ENCODE results near the gene GNG7.

GNG7 gene

GRCh38 chr19:2514981-2515518 is 187.4 kb downstream of the GNG7 start:
- Histone ChIP-seq H2AK5ac (ENCODE audit: low read length) (no peak overlapping the region), H4K91ac (ENCODE audit: low read depth, low read length) (no peak overlapping the region), H3K4me3 (ENCODE audit: low read depth, low read length) (no peak overlapping the region), H4K8ac (ENCODE audit: low read depth, low read length) (no peak overlapping the region), H2BK5ac (ENCODE audit: low read depth, low read length, poor library complexity) (no peak overlapping the region), H3K14ac (ENCODE audit: low read length) (no peak overlapping the region), H3K4ac (ENCODE audit: low read depth, low read length) (no peak overlapping the region), H3K36me3 (ENCODE audit: control insufficient read depth in 1 of 2, insufficient read depth in 2 of 2, low read length in 2 of 2) (no peaks in the 10 kb centered on the region), H2AFZ (ENCODE audit: insufficient read depth, low read length, poor library complexity) (no peak overlapping the region), H3K27ac (ENCODE audit: low read depth, low read length) (no peak overlapping the region), H3K79me1 (ENCODE audit: low read length) (peaks cover 13% of the 10 kb centered on the region), H3K23ac (ENCODE audit: low read length) (no peak overlapping the region), H2BK120ac (ENCODE audit: insufficient read depth, low read length, poor library complexity) (no peak overlapping the region), H3K27me3 (ENCODE audit: insufficient read depth, low read length) (no peaks in the 10 kb centered on the region), H3K4me1 (ENCODE audit: control insufficient read depth in 1 of 2, insufficient read depth in 2 of 2, low read length in 2 of 2) (peaks cover 14 to 15% of the 10 kb centered on the region in 2 experiments), H3K4me2 (ENCODE audit: low read length) (no peak overlapping the region), H3K9me3 (ENCODE audit: insufficient read depth, low read depth, low read length) (no peaks in the 10 kb centered on the region), H3K9ac (ENCODE audit: low read length) (no peak overlapping the region), H2BK12ac (ENCODE audit: low read length) (no peak overlapping the region), H3K18ac (ENCODE audit: low read length) (no peak overlapping the region), H4K12ac (ENCODE audit: low read depth, low read length) (no peak overlapping the region), H3K79me2 (ENCODE audit: control insufficient read depth, insufficient read depth, low read length, poor library complexity) (peaks cover 2% of the 10 kb centered on the region)
- no CpG with 5 or more reads among the region's 16 CpGs for WGBS (ENCODE audit: extremely low coverage, insufficient coverage, insufficient read length)
- no peak for DNase-seq

- Histone ChIP-seq H3K4me3 (ENCODE audit: low read depth, low read length) (no peak overlapping the region), H3K79me2 (ENCODE audit: control insufficient read depth, insufficient read depth, low read length, poor library complexity) (peaks cover 1% of the 10 kb centered on the region), H3K18ac (ENCODE audit: low read length) (no peak overlapping the region), H2AFZ (ENCODE audit: insufficient read depth, low read length, poor library complexity) (no peak overlapping the region), H3K9ac (ENCODE audit: low read length) (no peak overlapping the region), H3K14ac (ENCODE audit: low read length) (no peak overlapping the region), H3K23ac (ENCODE audit: low read length) (no peak overlapping the region), H4K12ac (ENCODE audit: low read depth, low read length) (no peak overlapping the region), H4K8ac (ENCODE audit: low read depth, low read length) (no peak overlapping the region), H3K4me1 (ENCODE audit: control insufficient read depth in 1 of 2, insufficient read depth in 2 of 2, low read length in 2 of 2) (peaks cover 6% of the 10 kb centered on the region in 2 experiments), H4K91ac (ENCODE audit: low read depth, low read length) (peak overlapping the region; percentile 48), H2BK5ac (ENCODE audit: low read depth, low read length, poor library complexity) (no peak overlapping the region), H3K27me3 (ENCODE audit: insufficient read depth, low read length) (no peaks in the 10 kb centered on the region), H3K4ac (ENCODE audit: low read depth, low read length) (peak overlapping the region; percentile 13), H3K36me3 (ENCODE audit: control insufficient read depth in 1 of 2, insufficient read depth in 2 of 2, low read length in 2 of 2) (no peaks in the 10 kb centered on the region), H2BK12ac (ENCODE audit: low read length) (peak overlapping the region; percentile 65), H3K79me1 (ENCODE audit: low read length) (peaks cover 11% of the 10 kb centered on the region), H2AK5ac (ENCODE audit: low read length) (peak overlapping the region; percentile 62), H3K27ac (ENCODE audit: low read depth, low read length) (no peak overlapping the region), H2BK120ac (ENCODE audit: insufficient read depth, low read length, poor library complexity) (peak overlapping the region; percentile 38), H3K9me3 (ENCODE audit: insufficient read depth, low read depth, low read length) (peaks cover 3% of the 10 kb centered on the region), H3K4me2 (ENCODE audit: low read length) (no peak overlapping the region)
- no CpG with 5 or more reads among the region's 41 CpGs for WGBS (ENCODE audit: extremely low coverage, insufficient coverage, insufficient read length)
- no peak for DNase-seq
Observed at GRCh38 chr19:2512523-2513431, 189.7 kb downstream of the GNG7 start.

GRCh38 chr19:2511991-2512390 is 190.5 kb downstream of the GNG7 start:
- WGBS (ENCODE audit: extremely low coverage, insufficient coverage, insufficient read length) = no CpG with 5 or more reads among the region's 21 CpGs
- Histone ChIP-seq H3K18ac (ENCODE audit: low read length) (no peak overlapping the region), H3K4me3 (ENCODE audit: low read depth, low read length) (no peak overlapping the region), H3K4me1 (ENCODE audit: control insufficient read depth in 1 of 2, insufficient read depth in 2 of 2, low read length in 2 of 2) (peaks cover 2 to 4% of the 10 kb centered on the region in 2 experiments), H4K12ac (ENCODE audit: low read depth, low read length) (no peak overlapping the region), H4K91ac (ENCODE audit: low read depth, low read length) (peak overlapping the region; percentile 20), H3K79me2 (ENCODE audit: control insufficient read depth, insufficient read depth, low read length, poor library complexity) (no peaks in the 10 kb centered on the region), H3K14ac (ENCODE audit: low read length) (no peak overlapping the region), H3K36me3 (ENCODE audit: control insufficient read depth in 1 of 2, insufficient read depth in 2 of 2, low read length in 2 of 2) (no peaks in the 10 kb centered on the region), H3K27ac (ENCODE audit: low read depth, low read length) (no peak overlapping the region), H3K4ac (ENCODE audit: low read depth, low read length) (no peak overlapping the region), H2BK120ac (ENCODE audit: insufficient read depth, low read length, poor library complexity) (no peak overlapping the region), H4K8ac (ENCODE audit: low read depth, low read length) (no peak overlapping the region), H3K9me3 (ENCODE audit: insufficient read depth, low read depth, low read length) (peaks cover 3% of the 10 kb centered on the region), H2AFZ (ENCODE audit: insufficient read depth, low read length, poor library complexity) (no peak overlapping the region), H2AK5ac (ENCODE audit: low read length) (peak overlapping the region; percentile 10), H3K4me2 (ENCODE audit: low read length) (no peak overlapping the region), H2BK5ac (ENCODE audit: low read depth, low read length, poor library complexity) (no peak overlapping the region), H3K23ac (ENCODE audit: low read length) (no peak overlapping the region), H3K9ac (ENCODE audit: low read length) (no peak overlapping the region), H3K79me1 (ENCODE audit: low read length) (peaks cover 7% of the 10 kb centered on the region), H3K27me3 (ENCODE audit: insufficient read depth, low read length) (no peaks in the 10 kb centered on the region), H2BK12ac (ENCODE audit: low read length) (no peak overlapping the region)
- DNase-seq = no peak

- Histone ChIP-seq H3K79me1 (ENCODE audit: low read length) (peaks cover 3% of the 10 kb centered on the region), H3K14ac (ENCODE audit: low read length) (no peak overlapping the region), H3K18ac (ENCODE audit: low read length) (no peak overlapping the region), H4K91ac (ENCODE audit: low read depth, low read length) (peak overlapping the region; percentile 20), H3K27me3 (ENCODE audit: insufficient read depth, low read length) (no peaks in the 10 kb centered on the region), H2BK12ac (ENCODE audit: low read length) (peak overlapping the region; percentile 19), H3K4me2 (ENCODE audit: low read length) (no peak overlapping the region), H2BK120ac (ENCODE audit: insufficient read depth, low read length, poor library complexity) (no peak overlapping the region), H3K9ac (ENCODE audit: low read length) (no peak overlapping the region), H3K27ac (ENCODE audit: low read depth, low read length) (no peak overlapping the region), H3K23ac (ENCODE audit: low read length) (no peak overlapping the region), H4K8ac (ENCODE audit: low read depth, low read length) (peak overlapping the region; percentile 5), H3K79me2 (ENCODE audit: control insufficient read depth, insufficient read depth, low read length, poor library complexity) (no peaks in the 10 kb centered on the region), H2BK5ac (ENCODE audit: low read depth, low read length, poor library complexity) (no peak overlapping the region), H4K12ac (ENCODE audit: low read depth, low read length) (no peak overlapping the region), H3K36me3 (ENCODE audit: control insufficient read depth in 1 of 2, insufficient read depth in 2 of 2, low read length in 2 of 2) (no peaks in the 10 kb centered on the region), H3K4me3 (ENCODE audit: low read depth, low read length) (no peak overlapping the region), H3K9me3 (ENCODE audit: insufficient read depth, low read depth, low read length) (peaks cover 3% of the 10 kb centered on the region), H3K4me1 (ENCODE audit: control insufficient read depth in 1 of 2, insufficient read depth in 2 of 2, low read length in 2 of 2) (peaks cover 0 to 2% of the 10 kb centered on the region in 2 experiments), H3K4ac (ENCODE audit: low read depth, low read length) (no peak overlapping the region), H2AK5ac (ENCODE audit: low read length) (peak overlapping the region; percentile 67), H2AFZ (ENCODE audit: insufficient read depth, low read length, poor library complexity) (no peak overlapping the region)
- DNase-seq = no peak
- WGBS (ENCODE audit: extremely low coverage, insufficient coverage, insufficient read length) = no CpG with 5 or more reads among the region's 22 CpGs
Observed at GRCh38 chr19:2511570-2511969, 190.9 kb downstream of the GNG7 start.
